HFF-Myc (cell line): ENCODE measurements around the gene CACNA1C.

Experiments
- DNase-seq: peaks from one replicate; pipeline ENCODE4 v3.0.0-alpha.2; 2011; ENCODE audit warnings: low read depth; ENCODE audit errors: extremely low read depth
- H3K4me3 ChIP-seq: replicated peaks from 2 replicates; pipeline ENCODE4 v1.5.1; 2011; ENCODE audit warnings: low read depth, mild to moderate bottlenecking, control low read depth, low read length
- CTCF ChIP-seq: IDR thresholded peaks from 2 replicates; pipeline ENCODE4 v1.5.1; 2012; ENCODE audit warnings: mild to moderate bottlenecking, low read depth, low read length, control low read depth; ENCODE audit errors: missing control alignments

The CACNA1C gene

GRCh38 chr12:2344476-2344875, 291.7 kb downstream of the CACNA1C start:
- TF ChIP-seq CTCF: no peak
- H3K4me3 ChIP-seq: no peak overlapping the region
- DNase-seq: no peak

GRCh38 chr12:2344885-2345284, 292.1 kb downstream of the CACNA1C start:
- no peak for TF ChIP-seq CTCF
- DNase-seq: no peak
- no peak overlapping the region for H3K4me3 ChIP-seq

- DNase-seq: no peak
- TF ChIP-seq CTCF: no peak
- no peak overlapping the region for H3K4me3 ChIP-seq
These were observed 293.1 kb downstream of the CACNA1C start for GRCh38 chr12:2345902-2346301.

DNA sequence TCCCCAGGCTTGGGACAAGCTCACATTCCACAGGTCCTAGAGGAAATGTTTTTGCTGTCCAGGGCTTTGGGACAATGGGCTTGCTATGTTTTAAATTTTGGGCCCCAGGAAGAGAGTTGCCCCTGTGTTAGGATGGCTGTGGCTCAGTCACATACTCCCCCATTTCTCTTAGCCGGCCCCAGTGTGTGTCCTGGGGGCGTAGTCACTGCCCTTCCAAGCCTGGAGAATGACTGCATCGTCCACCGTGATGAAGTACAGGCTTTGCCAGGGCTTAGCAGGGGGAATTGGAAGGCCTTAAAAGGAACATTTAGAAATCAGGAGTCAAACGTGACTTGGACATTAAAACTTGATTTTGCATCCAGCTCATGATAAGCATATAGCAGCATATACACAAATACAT, 293.6 kb downstream of the CACNA1C start:
- no peak overlapping the region for H3K4me3 ChIP-seq
- no peak for TF ChIP-seq CTCF
- no peak for DNase-seq

- no peak for DNase-seq
- H3K4me3 ChIP-seq: no peak overlapping the region
- TF ChIP-seq CTCF: no peak
These were observed 294.5 kb downstream of the CACNA1C start for GRCh38 chr12:2347137-2347843.

DNA sequence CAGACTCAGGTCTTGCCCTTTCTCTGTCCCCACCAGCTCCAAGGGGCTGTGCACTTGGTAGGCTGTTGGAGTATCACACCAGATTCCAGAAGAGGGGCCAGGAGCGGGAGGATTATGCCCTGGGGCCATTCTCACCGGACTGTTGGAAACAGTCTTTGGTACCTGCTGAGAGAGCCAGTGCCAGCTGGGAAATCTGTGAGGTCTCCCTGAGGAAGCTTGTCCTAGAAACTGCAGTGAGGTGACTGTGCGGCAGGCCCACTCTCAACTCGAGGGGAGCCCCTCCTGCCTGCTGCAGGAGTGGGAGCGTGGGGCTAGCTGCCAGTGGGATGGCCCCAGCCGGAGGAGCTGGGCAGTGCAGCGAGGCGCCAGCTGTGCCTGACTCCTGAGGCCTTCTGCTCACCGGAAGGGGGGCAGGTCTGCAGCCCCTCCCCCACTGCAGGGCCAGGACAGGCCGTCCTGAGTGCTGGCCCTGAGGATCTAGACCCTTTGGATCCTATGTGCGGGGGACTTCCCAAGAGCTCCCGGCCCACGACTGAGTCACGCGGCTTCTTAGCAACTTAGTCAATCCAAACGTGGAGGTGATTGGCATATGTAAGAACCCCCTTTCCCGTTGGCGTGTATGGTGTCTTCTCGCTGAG, 295.2 kb downstream of the CACNA1C start:
- no peak for DNase-seq
- no peak for TF ChIP-seq CTCF
- H3K4me3 ChIP-seq: no peak overlapping the region
